Inflammatory macrophage treated with lipopolysaccharide for 4 hours (primary cell): ENCODE measurements around the gene SH3BGRL2.
"Not testable (repeated sequence)": the region's sequence is repeated elsewhere in the genome, so short reads cannot be mapped to it uniquely, and the experiment has no call there.

Source experiments
- DNase-seq: peaks from one replicate; pipeline ENCODE4 v3.0.0-alpha.2; 2020

Gene SH3BGRL2

DNA sequence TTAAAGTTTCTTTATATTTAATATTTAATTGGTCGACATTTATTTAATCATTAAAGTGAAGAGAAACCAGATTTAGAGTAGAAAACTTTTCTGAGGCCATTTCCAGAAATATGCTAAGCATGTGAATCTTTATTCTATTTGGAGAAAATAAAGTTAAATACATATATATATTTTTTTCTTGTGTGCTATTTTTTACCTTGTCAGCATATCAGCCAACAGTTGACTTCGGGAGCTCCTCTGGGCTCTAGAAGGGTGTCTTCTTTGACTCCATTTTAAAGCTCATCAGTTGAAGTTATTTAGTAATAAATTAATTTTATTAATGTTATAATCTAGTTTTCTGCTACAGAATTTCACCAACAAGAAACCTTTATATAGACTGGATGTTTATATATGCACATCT, 73.1 kb downstream of the SH3BGRL2 start:
- no peak for DNase-seq

GRCh38 chr6:79705456-79705995, 74.4 kb downstream of the SH3BGRL2 start:
- DNase-seq, result no peak

DNA sequence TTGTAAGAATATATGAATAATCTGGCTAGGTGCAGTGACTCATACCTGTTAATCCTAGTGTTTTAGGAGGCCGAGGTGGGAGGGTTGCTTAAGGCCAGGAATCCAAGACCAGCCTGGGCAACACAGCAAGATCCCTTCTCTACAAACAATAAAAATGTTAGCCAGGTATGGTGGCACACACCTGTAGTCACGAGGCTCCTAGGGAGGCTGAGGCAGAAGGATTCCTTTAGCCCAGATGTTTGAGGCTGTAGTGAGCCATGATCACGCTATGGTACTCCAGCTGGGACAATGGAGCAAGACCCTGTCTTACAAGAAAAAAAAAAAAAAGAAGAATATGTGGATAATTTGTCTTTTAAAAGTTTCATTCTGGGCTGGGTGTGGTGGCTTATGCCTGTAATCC, 75.4 kb downstream of the SH3BGRL2 start:
- DNase-seq, result no peak

- no peak for DNase-seq
Measured at GRCh38 chr6:79707621-79708020, 76.5 kb downstream of the SH3BGRL2 start.

DNA sequence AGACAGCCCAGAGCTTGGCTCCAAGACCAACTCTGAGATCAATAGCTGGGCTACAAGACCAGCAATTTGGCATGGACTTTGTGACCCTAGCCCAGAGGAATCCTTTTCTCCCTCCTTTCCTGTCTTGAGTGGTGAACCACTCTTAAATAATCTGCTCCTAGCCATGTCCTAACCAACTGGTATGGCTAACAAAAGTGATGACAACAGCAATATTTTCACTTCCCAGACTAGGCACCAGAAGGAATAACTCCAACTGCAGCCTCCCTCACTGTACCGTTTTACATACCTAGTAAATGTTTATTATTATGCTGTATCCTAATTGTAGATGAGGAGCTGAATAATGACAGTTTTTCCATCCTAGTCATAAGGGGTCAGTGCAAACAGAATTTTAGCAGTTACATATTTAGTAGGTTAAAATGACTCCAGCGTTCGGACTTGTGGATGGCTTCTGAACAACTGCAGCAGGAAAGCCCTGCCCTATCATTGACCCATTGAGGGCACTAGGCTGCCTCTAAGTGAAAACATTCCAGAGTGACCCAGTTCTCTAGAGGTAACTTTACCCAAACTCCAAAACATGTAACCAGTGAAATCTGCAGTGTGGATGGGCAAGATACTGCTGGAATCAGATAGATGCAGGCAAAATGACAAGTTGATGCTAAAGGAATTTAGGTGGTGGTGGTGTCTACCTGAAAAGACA, 77.1 kb downstream of the SH3BGRL2 start:
- DNase-seq, result no peak

DNA sequence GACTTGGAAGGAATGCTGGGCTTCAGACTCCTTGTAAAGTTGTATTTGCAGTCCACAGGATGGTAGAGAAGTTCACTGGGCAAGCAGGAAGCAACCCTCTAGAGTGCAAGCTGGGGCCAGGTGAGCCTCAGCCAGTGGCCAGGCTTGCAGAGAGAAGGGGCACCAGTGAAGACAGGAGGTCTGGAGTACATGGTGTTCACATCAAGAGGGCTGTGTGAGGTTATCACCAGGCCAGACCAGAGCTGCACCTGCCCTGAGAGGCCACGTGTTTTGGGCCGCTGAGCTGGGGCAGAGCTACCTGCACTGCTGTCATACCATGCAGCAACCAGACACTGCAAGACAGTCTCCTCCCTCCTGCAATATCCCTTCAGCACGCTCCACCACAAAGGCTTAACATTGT, 79.0 kb downstream of the SH3BGRL2 start:
- no peak for DNase-seq

GRCh38 chr6:79711167-79711566, 80.0 kb downstream of the SH3BGRL2 start:
- no peak for DNase-seq

DNA sequence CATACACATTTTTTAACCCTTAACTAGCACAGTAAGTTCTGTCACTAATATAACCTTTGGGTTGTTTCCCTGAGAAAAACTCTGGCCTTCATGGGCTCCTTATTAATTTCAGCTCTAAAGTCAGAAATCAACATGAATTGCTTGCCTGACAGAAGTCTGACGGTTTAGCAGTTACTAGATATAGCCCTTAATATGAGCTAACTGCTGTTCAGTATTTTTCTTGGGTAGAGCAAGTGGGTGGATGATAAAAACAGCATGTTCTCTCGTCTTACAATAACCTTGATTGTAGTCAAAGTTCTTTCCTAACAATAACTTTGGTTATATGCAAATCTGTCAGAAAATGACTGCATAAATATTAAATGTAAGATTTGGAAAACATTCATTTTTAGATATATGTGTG, 81.0 kb downstream of the SH3BGRL2 start:
- DNase-seq, result no peak

- DNase-seq, result no peak
Measured at GRCh38 chr6:79712616-79713135, 81.5 kb downstream of the SH3BGRL2 start.

DNA sequence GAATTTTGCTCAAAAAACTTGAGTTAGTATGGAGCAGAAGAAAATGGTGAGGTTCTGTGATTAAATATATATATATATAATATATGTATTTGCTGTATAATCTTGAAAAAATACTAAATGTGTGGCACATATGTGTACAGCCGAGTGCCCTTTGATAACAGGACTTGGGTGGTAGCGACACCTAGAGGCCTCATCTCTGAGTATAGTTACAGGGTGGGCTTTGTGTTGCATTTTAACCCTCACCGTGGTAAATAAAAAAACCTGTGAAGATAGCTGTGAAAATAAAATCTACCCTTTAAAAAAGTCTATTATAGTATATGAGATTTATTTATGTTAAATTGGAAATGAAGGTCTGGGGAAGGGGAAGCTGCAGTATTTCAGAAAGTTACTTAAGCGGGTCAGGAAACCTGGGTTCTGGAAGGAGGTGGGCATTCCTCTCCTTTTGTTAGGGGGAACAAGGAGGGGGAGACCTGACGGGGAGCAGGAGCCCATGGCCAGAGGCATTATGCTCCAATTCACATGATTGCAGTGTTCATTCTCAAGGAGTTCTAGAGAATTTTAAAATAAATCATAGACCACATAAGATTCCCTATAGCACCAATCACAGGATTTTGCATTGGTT, 82.7 kb downstream of the SH3BGRL2 start:
- peak; percentile 19 for DNase-seq

DNA sequence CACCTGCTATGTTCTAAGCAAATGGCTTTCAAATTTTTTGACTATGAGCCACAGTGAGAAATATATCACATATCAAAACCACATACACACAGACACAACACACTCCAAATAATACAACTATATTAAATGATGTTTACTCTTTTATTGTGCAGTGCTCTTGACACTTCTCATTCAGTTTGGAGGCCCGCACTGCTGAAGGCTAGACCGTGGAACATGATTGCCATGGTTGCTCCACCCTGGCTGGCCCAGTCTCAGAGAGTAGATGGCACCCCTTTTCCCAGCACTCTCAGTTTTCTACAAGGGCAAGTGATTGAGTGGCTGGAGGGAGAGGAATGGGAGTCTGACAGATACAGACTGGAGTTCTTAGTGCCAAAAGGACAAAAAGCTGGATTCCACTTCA, 86.9 kb downstream of the SH3BGRL2 start:
- no peak for DNase-seq

- DNase-seq, result no peak
Measured at GRCh38 chr6:79718509-79719247, 87.5 kb downstream of the SH3BGRL2 start.

GRCh38 chr6:79719248-79719960, 88.3 kb downstream of the SH3BGRL2 start:
- no peak for DNase-seq

DNA sequence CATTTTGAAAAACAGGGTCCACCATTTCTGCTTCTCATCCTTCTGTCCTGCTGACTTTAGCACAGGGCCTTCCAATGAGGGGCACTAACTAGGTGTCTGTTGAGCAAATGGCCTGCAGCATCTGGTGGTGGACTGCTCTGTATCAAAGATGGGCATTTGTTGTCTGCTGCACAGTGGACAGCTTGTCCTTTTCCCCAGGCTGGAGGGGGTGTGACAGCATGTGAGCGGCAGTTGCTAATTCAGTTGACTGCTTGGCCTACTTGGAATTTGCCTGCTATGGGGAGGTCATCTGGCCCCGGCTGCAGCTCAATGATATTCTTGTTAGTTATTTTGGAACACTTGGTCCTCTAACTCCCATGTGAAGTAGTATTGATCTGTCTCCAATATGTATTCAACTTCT, 93.7 kb downstream of the SH3BGRL2 start:
- no peak for DNase-seq

DNA sequence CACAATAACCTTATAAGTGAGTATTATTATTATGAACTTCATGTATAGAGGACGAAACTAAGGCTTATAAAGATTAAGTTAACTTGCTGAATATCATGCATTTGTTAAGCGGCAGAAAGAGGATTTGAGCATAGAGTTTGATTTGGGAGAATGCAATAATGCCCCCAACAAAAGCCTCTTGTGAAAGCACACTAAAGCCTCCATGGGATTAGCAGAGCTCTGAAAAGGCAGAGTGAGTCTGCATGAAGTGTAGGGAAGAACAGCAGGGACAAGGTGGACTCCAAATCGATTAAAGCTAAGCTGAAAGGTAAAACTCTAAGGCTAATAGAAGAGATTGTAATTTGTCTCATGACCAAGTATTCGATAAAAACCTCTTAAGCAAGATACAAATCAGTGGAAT, 100.3 kb downstream of the SH3BGRL2 start:
- no peak for DNase-seq

DNA sequence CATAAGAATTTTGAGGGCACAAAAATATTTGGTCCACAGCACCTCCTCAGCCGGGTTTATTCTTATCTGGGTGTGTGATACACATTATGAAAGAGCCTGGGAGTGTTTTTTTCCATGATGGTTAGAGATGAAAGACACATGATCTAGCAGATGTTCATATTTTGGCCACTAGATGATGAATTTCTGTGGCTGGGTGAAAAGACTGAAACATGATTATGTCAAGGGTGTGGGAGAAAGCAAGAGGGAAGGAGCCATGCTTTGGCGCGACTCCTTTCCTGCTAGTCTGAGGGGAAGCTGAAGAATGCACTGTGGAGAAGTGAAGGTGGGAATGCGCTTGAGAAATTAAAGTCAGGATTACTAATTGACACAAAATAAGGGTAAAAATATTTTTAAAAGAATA, 102.3 kb downstream of the SH3BGRL2 start:
- no peak for DNase-seq

GRCh38 chr6:79734374-79734773, 103.2 kb downstream of the SH3BGRL2 start:
- DNase-seq, result no peak

DNA sequence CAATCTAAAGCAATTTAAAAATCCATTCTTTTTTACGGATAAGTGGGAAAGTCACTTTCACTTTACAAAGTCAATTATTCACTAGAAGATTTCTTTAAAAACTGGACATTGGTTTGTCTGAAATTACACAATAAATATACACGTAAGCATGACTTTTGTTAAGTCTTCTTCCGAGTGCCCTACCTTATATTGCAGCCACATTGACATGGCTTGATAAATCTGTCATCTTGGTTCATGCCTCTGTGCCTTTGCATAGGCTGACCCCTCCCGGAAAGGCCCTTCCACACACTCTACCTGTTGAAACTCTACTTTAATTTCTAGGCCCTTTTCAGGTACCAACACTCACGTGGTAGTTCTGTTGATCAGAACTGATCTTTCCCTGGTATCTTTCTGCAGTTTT, 104.1 kb downstream of the SH3BGRL2 start:
- DNase-seq, result no peak

GRCh38 chr6:79737172-79737571, 106.0 kb downstream of the SH3BGRL2 start:
- no peak for DNase-seq

DNA sequence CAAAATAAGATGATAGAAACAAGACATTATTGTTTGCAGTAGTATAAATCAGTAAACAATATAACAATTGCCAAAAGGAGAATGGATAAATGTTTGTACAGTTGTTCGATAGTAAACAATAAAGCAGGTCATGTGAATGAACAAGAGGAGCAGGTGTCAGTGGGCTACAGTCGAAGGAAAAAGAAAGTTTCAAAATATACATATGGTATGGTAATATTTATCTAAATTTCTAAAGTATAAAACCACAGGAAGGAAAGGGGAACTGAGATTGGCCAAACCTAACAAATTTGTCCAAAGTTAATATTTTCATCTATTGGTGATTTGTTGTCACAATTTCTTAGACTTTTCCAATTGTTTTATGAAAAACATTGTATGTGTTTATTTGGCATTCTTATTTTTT, 110.9 kb downstream of the SH3BGRL2 start:
- no peak for DNase-seq

- DNase-seq, result not testable (repeated sequence)
Measured at GRCh38 chr6:79745282-79745681, 114.2 kb downstream of the SH3BGRL2 start.

DNA sequence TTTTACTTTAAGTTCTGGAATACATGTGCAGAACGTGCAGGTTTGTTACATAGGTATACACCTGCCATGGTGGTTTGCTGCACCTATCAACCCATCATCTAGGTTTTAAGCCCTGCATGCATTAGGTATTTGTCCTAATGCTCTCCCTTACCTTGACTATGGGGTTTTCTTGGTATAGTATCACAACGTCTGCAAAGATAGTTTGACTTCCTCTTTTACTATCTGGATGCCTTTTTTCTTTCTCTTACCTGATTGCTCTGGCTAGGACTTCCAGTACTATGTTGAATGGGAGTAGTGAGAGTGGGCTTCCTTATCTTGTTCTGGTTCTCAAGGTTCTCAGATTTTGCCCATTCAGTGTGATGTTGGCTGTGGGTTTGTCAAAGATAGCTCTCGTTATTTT, 115.2 kb downstream of the SH3BGRL2 start:
- DNase-seq, result not testable (repeated sequence)

DNA sequence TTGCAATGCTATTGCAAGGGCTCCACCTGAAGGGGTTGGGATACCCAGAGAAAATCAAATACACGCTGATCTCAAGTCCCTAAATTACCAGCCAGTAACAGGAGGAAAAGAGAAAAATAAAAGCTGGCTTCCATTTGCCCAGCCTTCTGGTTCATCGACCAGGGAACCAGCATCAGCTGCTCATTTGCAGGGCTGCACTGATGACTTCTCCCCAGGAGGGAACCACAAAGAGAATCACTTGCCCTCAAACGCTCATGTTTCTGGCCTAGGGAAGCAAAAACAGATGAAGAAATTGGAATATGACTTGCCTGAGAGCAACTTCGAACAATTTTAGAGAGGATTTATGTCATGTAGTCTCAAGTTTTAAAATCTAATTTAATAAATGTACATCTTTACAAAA, 119.7 kb downstream of the SH3BGRL2 start:
- DNase-seq, result no peak
